ENCODE results near the gene ELFN1. TPM values are rescaled to one million over a fixed set of nuclear protein-coding genes. Genes with fewer than 3 reads are reported as not detected.

Gene ELFN1
- total and polyA plus RNA-seq, 9 of the 15 experiments (the other 6 are each of a cell fraction or from before 2014, with no cell fraction given), result 0.04 to 0.64 (median 0.18) TPM; not detected in 2

DNA sequence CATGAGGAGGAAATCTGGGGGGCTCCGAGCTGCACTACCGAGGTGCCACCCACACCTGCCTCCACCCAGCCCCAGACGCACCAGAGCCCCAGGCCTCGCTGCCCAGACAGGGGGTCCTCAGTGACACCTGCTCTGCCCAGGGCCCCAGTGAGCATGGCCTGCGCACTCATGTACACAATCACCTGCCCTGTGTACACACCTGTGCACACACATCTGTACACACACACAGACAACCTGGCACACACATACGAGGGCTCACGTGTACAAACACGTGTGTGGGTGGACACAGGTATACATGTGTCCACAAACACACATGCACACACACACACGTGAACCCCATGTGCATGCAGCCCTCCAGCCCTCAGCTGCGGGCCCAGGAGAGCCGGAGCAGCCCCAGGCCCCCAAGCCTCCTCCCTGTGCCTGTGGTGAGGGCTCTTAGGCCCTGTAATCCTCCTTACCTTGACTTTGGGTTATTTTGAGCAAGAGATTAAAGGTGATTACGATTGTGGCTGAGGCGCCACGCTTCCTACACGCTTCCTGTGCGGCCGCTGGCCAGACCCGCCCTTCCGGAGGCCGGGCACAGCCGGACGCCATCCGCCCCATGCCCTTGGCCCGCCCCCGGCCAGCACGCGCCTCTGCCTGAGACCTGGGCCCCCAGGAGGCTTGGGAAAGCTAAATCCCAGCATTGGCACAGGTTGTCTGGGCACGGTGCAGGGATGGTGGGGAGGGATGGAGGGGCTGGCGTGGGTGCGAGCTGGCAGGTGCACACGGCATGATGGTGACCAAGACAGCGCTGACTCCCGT, 71.9 kb downstream of the ELFN1 start (continued):
- TF ChIP-seq, protein P1, sequence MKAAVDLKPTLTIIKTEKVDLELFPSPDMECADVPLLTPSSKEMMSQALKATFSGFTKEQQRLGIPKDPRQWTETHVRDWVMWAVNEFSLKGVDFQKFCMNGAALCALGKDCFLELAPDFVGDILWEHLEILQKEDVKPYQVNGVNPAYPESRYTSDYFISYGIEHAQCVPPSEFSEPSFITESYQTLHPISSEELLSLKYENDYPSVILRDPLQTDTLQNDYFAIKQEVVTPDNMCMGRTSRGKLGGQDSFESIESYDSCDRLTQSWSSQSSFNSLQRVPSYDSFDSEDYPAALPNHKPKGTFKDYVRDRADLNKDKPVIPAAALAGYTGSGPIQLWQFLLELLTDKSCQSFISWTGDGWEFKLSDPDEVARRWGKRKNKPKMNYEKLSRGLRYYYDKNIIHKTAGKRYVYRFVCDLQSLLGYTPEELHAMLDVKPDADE (conservative IDR thresholded peaks at IDR 0.05; ENCODE audit: control insufficient read depth, low read depth, low read length), result 0 out of 2 replicates have a peak, but pooled peaks have one; percentile 38
- TF ChIP-seq TARDBP (IDR thresholded peaks at IDR 0.05) (no peak), EGR1 (conservative IDR thresholded peaks at IDR 0.05) (peak; percentile 40), MAFF (IDR thresholded peaks at IDR 0.05; ENCODE audit: low read length) (no peak), MYBL2 (IDR thresholded peaks at IDR 0.05; ENCODE audit: low read depth) (no peak), MYBL2 (CRISPR knock-in tag; IDR thresholded peaks at IDR 0.05; ENCODE audit: borderline replicate concordance) (no peak), RNF2 (IDR thresholded peaks at IDR 0.05) (no peak), PHTF2 (CRISPR knock-in tag; IDR thresholded peaks at IDR 0.05) (no peak), CBFB (CRISPR knock-in tag; IDR thresholded peaks at IDR 0.05) (peak; percentile 33; the same call in 1 of the 2 replicates), HCFC1 (IDR thresholded peaks at IDR 0.05; ENCODE audit: low read depth, low read length) (peak; percentile 49), MED1 (CRISPR knock-in tag; IDR thresholded peaks at IDR 0.05; ENCODE audit: borderline replicate concordance) (no peak), MBD2 (IDR thresholded peaks at IDR 0.05; ENCODE audit: borderline replicate concordance, low read depth) (peak; percentile 8; the same call in 1 of the 2 replicates), BRD9 (IDR thresholded peaks at IDR 0.05; ENCODE audit: low read depth, partially characterized antibody) (no peak), ZNF212 (CRISPR knock-in tag; IDR thresholded peaks at IDR 0.05) (no peak)
- TF ChIP-seq, protein P2, sequence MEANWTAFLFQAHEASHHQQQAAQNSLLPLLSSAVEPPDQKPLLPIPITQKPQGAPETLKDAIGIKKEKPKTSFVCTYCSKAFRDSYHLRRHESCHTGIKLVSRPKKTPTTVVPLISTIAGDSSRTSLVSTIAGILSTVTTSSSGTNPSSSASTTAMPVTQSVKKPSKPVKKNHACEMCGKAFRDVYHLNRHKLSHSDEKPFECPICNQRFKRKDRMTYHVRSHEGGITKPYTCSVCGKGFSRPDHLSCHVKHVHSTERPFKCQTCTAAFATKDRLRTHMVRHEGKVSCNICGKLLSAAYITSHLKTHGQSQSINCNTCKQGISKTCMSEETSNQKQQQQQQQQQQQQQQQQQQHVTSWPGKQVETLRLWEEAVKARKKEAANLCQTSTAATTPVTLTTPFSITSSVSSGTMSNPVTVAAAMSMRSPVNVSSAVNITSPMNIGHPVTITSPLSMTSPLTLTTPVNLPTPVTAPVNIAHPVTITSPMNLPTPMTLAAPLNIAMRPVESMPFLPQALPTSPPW (CRISPR knock-in tag; IDR thresholded peaks at IDR 0.05), result no peak; the same call in 1 of the 2 replicates
- TF ChIP-seq, protein P3, sequence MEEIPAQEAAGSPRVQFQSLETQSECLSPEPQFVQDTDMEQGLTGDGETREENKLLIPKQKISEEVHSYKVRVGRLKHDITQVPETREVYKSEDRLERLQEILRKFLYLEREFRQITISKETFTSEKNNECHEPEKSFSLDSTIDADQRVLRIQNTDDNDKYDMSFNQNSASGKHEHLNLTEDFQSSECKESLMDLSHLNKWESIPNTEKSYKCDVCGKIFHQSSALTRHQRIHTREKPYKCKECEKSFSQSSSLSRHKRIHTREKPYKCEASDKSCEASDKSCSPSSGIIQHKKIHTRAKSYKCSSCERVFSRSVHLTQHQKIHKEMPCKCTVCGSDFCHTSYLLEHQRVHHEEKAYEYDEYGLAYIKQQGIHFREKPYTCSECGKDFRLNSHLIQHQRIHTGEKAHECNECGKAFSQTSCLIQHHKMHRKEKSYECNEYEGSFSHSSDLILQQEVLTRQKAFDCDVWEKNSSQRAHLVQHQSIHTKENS (CRISPR knock-in tag; IDR thresholded peaks at IDR 0.05), result no peak
- TF ChIP-seq, protein P4, sequence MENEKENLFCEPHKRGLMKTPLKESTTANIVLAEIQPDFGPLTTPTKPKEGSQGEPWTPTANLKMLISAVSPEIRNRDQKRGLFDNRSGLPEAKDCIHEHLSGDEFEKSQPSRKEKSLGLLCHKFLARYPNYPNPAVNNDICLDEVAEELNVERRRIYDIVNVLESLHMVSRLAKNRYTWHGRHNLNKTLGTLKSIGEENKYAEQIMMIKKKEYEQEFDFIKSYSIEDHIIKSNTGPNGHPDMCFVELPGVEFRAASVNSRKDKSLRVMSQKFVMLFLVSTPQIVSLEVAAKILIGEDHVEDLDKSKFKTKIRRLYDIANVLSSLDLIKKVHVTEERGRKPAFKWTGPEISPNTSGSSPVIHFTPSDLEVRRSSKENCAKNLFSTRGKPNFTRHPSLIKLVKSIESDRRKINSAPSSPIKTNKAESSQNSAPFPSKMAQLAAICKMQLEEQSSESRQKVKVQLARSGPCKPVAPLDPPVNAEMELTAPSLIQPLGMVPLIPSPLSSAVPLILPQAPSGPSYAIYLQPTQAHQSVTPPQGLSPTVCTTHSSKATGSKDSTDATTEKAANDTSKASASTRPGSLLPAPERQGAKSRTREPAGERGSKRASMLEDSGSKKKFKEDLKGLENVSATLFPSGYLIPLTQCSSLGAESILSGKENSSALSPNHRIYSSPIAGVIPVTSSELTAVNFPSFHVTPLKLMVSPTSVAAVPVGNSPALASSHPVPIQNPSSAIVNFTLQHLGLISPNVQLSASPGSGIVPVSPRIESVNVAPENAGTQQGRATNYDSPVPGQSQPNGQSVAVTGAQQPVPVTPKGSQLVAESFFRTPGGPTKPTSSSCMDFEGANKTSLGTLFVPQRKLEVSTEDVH (IDR thresholded peaks at IDR 0.05; ENCODE audit: low read depth, partially characterized antibody), result no peak
- TF ChIP-seq, protein P5, sequence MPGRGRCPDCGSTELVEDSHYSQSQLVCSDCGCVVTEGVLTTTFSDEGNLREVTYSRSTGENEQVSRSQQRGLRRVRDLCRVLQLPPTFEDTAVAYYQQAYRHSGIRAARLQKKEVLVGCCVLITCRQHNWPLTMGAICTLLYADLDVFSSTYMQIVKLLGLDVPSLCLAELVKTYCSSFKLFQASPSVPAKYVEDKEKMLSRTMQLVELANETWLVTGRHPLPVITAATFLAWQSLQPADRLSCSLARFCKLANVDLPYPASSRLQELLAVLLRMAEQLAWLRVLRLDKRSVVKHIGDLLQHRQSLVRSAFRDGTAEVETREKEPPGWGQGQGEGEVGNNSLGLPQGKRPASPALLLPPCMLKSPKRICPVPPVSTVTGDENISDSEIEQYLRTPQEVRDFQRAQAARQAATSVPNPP (IDR thresholded peaks at IDR 0.05; ENCODE audit: borderline replicate concordance, insufficient read depth, insufficient read length), result no peak
- TF ChIP-seq, protein P6, sequence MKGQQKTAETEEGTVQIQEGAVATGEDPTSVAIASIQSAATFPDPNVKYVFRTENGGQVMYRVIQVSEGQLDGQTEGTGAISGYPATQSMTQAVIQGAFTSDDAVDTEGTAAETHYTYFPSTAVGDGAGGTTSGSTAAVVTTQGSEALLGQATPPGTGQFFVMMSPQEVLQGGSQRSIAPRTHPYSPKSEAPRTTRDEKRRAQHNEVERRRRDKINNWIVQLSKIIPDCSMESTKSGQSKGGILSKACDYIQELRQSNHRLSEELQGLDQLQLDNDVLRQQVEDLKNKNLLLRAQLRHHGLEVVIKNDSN (CRISPR knock-in tag; IDR thresholded peaks at IDR 0.05), result no peak; the same call in 1 of the 2 replicates
